ENCODE measurements around the gene ANKZF1.

ANKZF1 gene

GRCh38 chr2:219228041-219228910 is 1.3 kb upstream of the ANKZF1 start:
- no peaks in the 10 kb centered on the region for H3K27me3 Mint-ChIP-seq
- H3K36me3 Mint-ChIP-seq, result peaks cover 25% of the 10 kb centered on the region
- peak overlapping the region; percentile 72 for H3K4me3 Mint-ChIP-seq
- no peaks in the 10 kb centered on the region for H3K9me3 Mint-ChIP-seq
- H3K4me1 Mint-ChIP-seq, result peaks cover 28% of the 10 kb centered on the region
- H3K27ac Mint-ChIP-seq, result peak overlapping the region; percentile 96
- DNase-seq (ENCODE audit: low spot score in 2 of 2) (no peak), ATAC-seq (ENCODE audit: low read depth) (no peak)

- H3K27ac Mint-ChIP-seq, result peak overlapping the region; percentile 96
- H3K4me3 Mint-ChIP-seq, result peak overlapping the region; percentile 72
- H3K27me3 Mint-ChIP-seq, result no peaks in the 10 kb centered on the region
- ATAC-seq (ENCODE audit: low read depth) (no peak), DNase-seq (ENCODE audit: low spot score in 2 of 2) (no peak)
- no peaks in the 10 kb centered on the region for H3K9me3 Mint-ChIP-seq
- H3K36me3 Mint-ChIP-seq, result peaks cover 27% of the 10 kb centered on the region
- H3K4me1 Mint-ChIP-seq, result peaks cover 28% of the 10 kb centered on the region
Measured at GRCh38 chr2:219228911-219229304, 698 bp upstream of the ANKZF1 start.

- Mint-ChIP-seq H3K36me3 (peaks cover 28% of the 10 kb centered on the region), H3K27ac (peak overlapping the region; percentile 96), H3K9me3 (no peaks in the 10 kb centered on the region), H3K4me1 (peaks cover 30% of the 10 kb centered on the region), H3K27me3 (no peaks in the 10 kb centered on the region), H3K4me3 (peak overlapping the region; percentile 97)
- DNase-seq (ENCODE audit: low spot score in 2 of 2), result no peak
- no peak for ATAC-seq (ENCODE audit: low read depth)
Measured at GRCh38 chr2:219230059-219230540, 494 bp downstream of the ANKZF1 start.

- Mint-ChIP-seq H3K27me3 (no peaks in the 10 kb centered on the region), H3K27ac (no peak overlapping the region), H3K9me3 (no peaks in the 10 kb centered on the region), H3K4me1 (peaks cover 21% of the 10 kb centered on the region), H3K4me3 (no peak overlapping the region), H3K36me3 (peaks cover 34% of the 10 kb centered on the region)
- ATAC-seq (ENCODE audit: low read depth) (no peak), DNase-seq (ENCODE audit: low spot score in 2 of 2) (no peak)
Measured at GRCh38 chr2:219234331-219234730, 4.7 kb downstream of the ANKZF1 start.

- no peak for ATAC-seq (ENCODE audit: low read depth)
- Mint-ChIP-seq H3K9me3 (no peaks in the 10 kb centered on the region), H3K27me3 (no peaks in the 10 kb centered on the region), H3K4me1 (peaks cover 21% of the 10 kb centered on the region), H3K36me3 (peaks cover 5% of the 10 kb centered on the region), H3K27ac (no peak overlapping the region), H3K4me3 (peak overlapping the region; percentile 28)
- DNase-seq (ENCODE audit: low spot score in 2 of 2), result no peak
Measured at GRCh38 chr2:219243291-219243761, 13.7 kb downstream of the ANKZF1 start.

- peaks cover 9% of the 10 kb centered on the region for H3K36me3 Mint-ChIP-seq
- H3K9me3 Mint-ChIP-seq, result no peaks in the 10 kb centered on the region
- no peak for DNase-seq (ENCODE audit: low spot score in 2 of 2)
- peak overlapping the region; percentile 88 for H3K4me3 Mint-ChIP-seq
- ATAC-seq (ENCODE audit: low read depth), result no peak
- H3K27me3 Mint-ChIP-seq, result no peaks in the 10 kb centered on the region
- H3K4me1 Mint-ChIP-seq, result peaks cover 32% of the 10 kb centered on the region
- peak overlapping the region; percentile 93 for H3K27ac Mint-ChIP-seq
Measured at GRCh38 chr2:219244789-219245147, 15.2 kb downstream of the ANKZF1 start.

- Mint-ChIP-seq H3K9me3 (no peaks in the 10 kb centered on the region), H3K4me1 (peaks cover 38% of the 10 kb centered on the region), H3K36me3 (peaks cover 11% of the 10 kb centered on the region), H3K27me3 (no peaks in the 10 kb centered on the region), H3K27ac (peak within 1 kb of the TSS; percentile 93), H3K4me3 (peak within 1 kb of the TSS; percentile 88)
- DNase-seq (ENCODE audit: low spot score in 2 of 2) (peak; percentile 83 to 91), ATAC-seq (ENCODE audit: low read depth) (peak; percentile 84)
Measured at GRCh38 chr2:219245148-219245898, 15.7 kb downstream of the ANKZF1 start, which contains the start of the genes GLB1L and STK16. TSS of gene GLB1L (minus strand) at chr2:219245444. CDS start at chr2:219243573, 1,871 bp downstream. TSS of gene STK16 (plus strand) at chr2:219245479. CDS start at chr2:219246000, 521 bp downstream.

- ATAC-seq (ENCODE audit: low read depth) (no peak), DNase-seq (ENCODE audit: low spot score in 2 of 2) (no peak)
- H3K9me3 Mint-ChIP-seq, result no peaks in the 10 kb centered on the region
Measured at GRCh38 chr2:219245899-219246230, 16.3 kb downstream of the ANKZF1 start.

GRCh38 chr2:219246559-219246958 is 17.0 kb downstream of the ANKZF1 start:
- ATAC-seq (ENCODE audit: low read depth) (no peak), DNase-seq (ENCODE audit: low spot score in 2 of 2) (no peak)
- Mint-ChIP-seq H3K27me3 (no peaks in the 10 kb centered on the region), H3K27ac (peak overlapping the region; percentile 93), H3K4me1 (peaks cover 50% of the 10 kb centered on the region), H3K36me3 (peaks cover 18% of the 10 kb centered on the region), H3K9me3 (no peaks in the 10 kb centered on the region), H3K4me3 (peak overlapping the region; percentile 41)

More at GRCh38 chr2:219245899-219246230, 16.3 kb downstream of the ANKZF1 start:
- H3K36me3 Mint-ChIP-seq, result peaks cover 14% of the 10 kb centered on the region
- peak overlapping the region; percentile 88 for H3K4me3 Mint-ChIP-seq
- peak overlapping the region; percentile 93 for H3K27ac Mint-ChIP-seq
- H3K27me3 Mint-ChIP-seq, result no peaks in the 10 kb centered on the region
- peaks cover 43% of the 10 kb centered on the region for H3K4me1 Mint-ChIP-seq

GRCh38 chr2:219247678-219248642 is 18.4 kb downstream of the ANKZF1 start:
- H3K4me3 Mint-ChIP-seq, result peak overlapping the region; percentile 82
- peak overlapping the region; percentile 85 for H3K27ac Mint-ChIP-seq
- peaks cover 59% of the 10 kb centered on the region for H3K4me1 Mint-ChIP-seq
- DNase-seq (ENCODE audit: low spot score in 2 of 2) (no peak), ATAC-seq (ENCODE audit: low read depth) (peak; percentile 48)
- H3K36me3 Mint-ChIP-seq, result peaks cover 22% of the 10 kb centered on the region
- H3K27me3 Mint-ChIP-seq, result no peaks in the 10 kb centered on the region
- no peaks in the 10 kb centered on the region for H3K9me3 Mint-ChIP-seq

GRCh38 chr2:219248845-219249202 is 19.2 kb downstream of the ANKZF1 start:
- ATAC-seq (ENCODE audit: low read depth) (no peak), DNase-seq (ENCODE audit: low spot score in 2 of 2) (no peak)
- peaks cover 59% of the 10 kb centered on the region for H3K4me1 Mint-ChIP-seq
- H3K36me3 Mint-ChIP-seq, result peaks cover 22% of the 10 kb centered on the region
- H3K27me3 Mint-ChIP-seq, result no peaks in the 10 kb centered on the region
- peak overlapping the region; percentile 82 for H3K4me3 Mint-ChIP-seq
- peak overlapping the region; percentile 85 for H3K27ac Mint-ChIP-seq
- no peaks in the 10 kb centered on the region for H3K9me3 Mint-ChIP-seq

- Mint-ChIP-seq H3K27ac (peak overlapping the region; percentile 85), H3K4me1 (peaks cover 59% of the 10 kb centered on the region), H3K9me3 (no peaks in the 10 kb centered on the region), H3K36me3 (peaks cover 22% of the 10 kb centered on the region), H3K27me3 (no peaks in the 10 kb centered on the region), H3K4me3 (peak overlapping the region; percentile 82)
- no peak for DNase-seq (ENCODE audit: low spot score in 2 of 2)
- ATAC-seq (ENCODE audit: low read depth), result peak; percentile 8
Measured at GRCh38 chr2:219249203-219249980, 19.8 kb downstream of the ANKZF1 start.

Data from memory B cell (primary cell).